HG03045 (cell line): ENCODE results near the gene HTRA2.

Experiments
- ATAC-seq: cut with Tn5 transposase; IDR thresholded peaks from one replicate; pipeline ENCODE4 v1.9.1; 2021; ENCODE audit warnings: mild to moderate bottlenecking, moderate library complexity; ENCODE audit not compliant: unreplicated experiment

Gene HTRA2

GRCh38 chr2:74538881-74539339 lies 9.2 kb downstream of the HTRA2 start:
- no peak for ATAC-seq

DNA sequence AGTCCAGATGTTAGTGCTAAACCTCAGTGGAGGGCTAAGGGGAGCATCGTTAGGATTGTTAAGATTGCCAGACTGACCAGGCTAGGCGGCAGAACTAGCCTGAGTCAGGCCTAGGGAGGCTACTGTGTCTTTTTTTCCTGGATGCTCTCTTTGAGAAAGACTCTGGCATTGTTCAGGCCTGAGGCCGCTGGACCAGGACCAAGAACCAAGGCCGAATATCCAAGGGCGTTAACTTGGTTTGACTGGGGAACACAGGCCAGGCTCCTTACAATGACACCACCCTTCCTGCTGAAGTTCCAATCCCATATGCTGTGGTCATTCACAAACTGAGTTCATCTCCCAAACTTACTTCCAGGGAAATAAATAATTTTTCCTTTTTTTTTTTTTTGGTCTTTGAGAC lies 10.6 kb downstream of the HTRA2 start:
- no peak for ATAC-seq

GRCh38 chr2:74542978-74543377 lies 13.2 kb downstream of the HTRA2 start:
- no peak for ATAC-seq

- ATAC-seq: no peak
These were observed 14.9 kb downstream of the HTRA2 start for GRCh38 chr2:74544634-74545033.

DNA sequence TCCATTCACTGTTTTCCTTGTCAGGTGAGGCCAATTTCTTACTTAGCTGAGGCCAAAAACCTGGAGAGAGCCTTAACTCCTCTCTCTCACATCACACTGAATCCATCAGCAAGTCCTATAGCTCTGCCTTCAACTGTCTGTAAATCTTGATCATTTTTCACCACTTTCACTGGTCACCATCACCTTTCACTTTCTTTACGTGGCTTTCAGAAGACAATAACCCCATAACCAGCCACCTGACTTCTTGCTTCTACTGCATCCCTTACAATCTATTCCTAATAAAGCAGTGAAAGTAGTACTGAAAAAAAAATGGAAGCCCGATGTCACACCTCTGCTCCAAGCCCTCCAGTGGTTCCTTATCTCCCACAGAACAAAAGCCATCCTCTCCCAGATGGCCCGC lies 16.3 kb downstream of the HTRA2 start:
- ATAC-seq: no peak

GRCh38 chr2:74548285-74548899 lies 18.7 kb downstream of the HTRA2 start:
- ATAC-seq: no peak

DNA sequence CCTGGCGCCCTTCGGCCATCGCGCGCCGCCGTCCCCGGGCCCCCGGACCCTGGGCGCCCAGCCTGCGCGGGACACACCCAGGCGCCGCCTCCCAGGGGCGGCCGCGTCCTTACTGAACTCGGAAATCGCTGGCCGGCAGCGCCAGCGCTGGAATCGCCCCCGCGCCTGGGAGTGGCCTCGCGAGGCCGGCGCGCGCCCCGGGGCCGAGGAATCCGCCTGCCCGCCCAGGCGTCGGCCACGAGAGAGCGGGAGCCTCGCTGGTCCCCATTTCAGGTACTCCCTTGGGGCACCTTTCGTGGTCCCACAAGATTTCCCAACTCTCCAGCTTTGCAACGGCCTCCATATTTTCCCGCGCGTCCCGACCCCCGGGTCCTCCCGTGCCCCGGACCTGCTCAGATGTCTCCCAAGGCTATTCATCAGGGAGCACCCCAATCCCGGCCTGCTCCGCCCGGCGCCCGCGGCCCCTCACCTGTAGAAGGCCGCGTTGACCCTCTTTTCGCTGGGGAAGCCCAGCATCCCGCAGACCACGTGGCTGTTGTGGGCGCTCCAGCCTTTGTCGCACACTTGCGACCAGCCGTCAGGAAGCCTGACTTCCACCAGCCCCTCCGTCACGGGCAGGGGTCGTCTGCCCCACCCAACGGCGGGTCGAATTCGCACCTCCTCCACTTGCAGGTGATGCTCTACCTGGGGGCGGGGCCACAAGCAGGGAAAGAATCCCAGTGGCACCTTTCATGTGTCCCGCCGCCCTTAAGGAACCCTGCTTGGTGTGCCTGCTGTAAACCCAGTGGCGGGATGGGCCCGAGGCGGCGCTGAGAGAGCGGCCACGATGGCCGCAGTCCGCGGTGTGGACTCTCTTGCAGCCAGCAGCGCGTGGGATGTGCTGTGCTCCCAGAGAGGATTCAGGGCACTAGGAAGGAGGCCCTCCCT lies 19.4 kb downstream of the HTRA2 start:
- peak; percentile 35 for ATAC-seq

- ATAC-seq: no peak
These were observed 20.5 kb downstream of the HTRA2 start for GRCh38 chr2:74550231-74550630.

GRCh38 chr2:74551530-74551929 lies 21.8 kb downstream of the HTRA2 start:
- ATAC-seq: no peak

GRCh38 chr2:74551942-74552913 lies 22.5 kb downstream of the HTRA2 start:
- ATAC-seq: no peak

GRCh38 chr2:74552914-74553811 lies 23.4 kb downstream of the HTRA2 start:
- ATAC-seq: no peak

DNA sequence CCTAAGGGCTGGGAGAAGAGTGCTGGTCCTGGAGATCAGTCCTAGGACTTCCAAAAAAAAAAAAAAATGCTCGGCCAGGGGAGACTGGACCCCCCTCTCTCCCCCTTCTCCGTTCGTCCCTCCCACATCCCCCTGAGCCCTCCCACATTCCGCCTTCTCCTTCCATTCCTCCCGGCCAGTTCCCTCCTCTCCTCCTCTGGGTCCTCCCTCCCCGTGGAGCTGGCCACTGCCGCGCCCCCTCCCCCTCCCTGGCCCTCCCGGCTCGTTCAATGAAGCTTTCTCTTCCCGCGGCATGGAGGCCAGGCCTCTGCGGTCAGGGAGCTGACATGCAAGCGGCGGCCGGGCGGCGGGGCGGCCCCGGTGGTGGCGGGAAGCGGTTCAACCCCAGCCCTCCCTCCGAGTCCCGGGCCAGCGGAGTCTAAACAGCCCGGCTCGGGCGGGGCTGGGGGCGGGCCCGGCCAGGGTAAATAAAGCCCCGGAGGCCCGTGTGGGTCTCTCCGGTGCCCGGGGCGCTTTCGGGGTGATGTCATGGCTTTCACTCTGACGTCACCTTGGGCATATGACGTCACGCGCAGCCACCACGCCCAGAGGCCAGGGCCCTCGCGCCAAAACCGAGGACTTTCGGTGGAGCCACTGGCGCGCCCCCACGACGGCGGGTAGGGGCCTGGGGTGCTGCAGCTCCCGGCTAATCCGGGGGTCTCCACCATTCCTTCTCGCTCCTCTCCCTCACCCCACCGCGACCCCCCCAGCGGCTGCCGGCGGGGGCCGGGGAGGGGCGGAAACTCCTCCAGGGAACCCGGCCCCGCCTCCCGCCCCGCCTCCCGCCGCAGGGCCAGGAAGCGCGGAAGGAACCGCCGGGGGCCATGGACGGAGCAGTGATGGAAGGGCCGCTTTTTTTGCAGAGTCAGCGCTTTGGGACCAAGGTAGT lies 24.4 kb downstream of the HTRA2 start, which contains the start of the genes DOK1 and LOXL3:
DOK1 (plus strand) TSS at position 829 of the 928 bp plus-strand sequence; CDS start at position 864, 35 bp downstream.
LOXL3 (minus strand) TSS at position 51 of the 928 bp plus-strand sequence. CDS start 1,308 bp downstream, outside the sequence.
- peak; percentile 62 for ATAC-seq

DNA sequence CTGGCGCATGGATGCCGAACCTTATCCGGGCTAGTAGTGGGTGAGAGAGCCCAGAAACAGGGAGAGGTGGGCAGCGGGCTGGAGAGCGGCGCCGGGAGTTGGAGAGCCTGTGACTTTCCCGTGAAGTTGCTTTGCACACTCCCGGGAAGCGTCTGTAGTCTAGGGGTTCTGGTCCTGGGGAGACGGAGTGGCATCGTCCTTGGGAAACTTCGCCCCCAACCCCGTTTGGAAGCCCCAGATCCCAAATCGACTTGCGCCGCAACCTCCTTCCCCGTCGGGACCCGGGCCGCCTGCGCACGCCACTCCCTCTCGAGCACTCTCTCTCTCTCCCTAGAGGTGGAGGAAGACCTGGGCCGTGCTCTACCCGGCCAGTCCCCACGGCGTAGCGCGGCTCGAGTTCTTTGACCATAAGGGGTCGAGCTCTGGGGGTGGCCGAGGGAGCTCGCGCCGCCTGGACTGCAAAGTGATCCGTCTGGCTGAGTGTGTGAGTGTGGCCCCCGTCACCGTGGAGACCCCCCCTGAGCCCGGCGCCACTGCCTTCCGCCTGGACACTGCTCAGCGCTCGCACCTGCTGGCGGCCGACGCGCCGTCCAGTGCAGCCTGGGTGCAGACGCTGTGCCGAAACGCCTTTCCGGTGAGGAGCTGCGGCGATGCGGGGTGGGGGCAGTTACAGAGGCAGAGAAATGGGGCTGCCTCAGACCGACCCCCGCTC lies 25.2 kb downstream of the HTRA2 start:
- ATAC-seq: peak; percentile 41

GRCh38 chr2:74555610-74556103 lies 25.9 kb downstream of the HTRA2 start:
- ATAC-seq: no peak

DNA sequence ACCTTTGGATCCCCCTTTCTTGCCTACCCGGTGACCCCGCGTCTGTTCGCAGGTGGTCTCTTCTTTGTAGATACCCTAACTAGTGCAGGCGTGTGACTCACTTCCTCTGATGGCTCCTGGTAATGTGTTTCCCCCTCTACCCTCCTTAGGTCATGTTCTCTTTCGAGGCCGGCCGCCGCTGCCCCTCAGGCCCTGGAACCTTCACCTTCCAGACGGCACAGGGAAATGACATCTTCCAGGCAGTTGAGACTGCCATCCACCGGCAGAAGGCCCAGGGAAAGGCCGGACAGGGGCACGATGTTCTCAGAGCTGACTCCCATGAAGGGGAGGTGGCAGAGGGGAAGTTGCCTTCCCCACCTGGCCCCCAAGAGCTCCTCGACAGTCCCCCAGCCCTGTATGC lies 26.4 kb downstream of the HTRA2 start:
- no peak for ATAC-seq

- ATAC-seq: no peak
These were observed 27.2 kb downstream of the HTRA2 start for GRCh38 chr2:74556831-74557370.
